Measurements from ENCODE around the gene NRAP. TPM values are rescaled to one million over a fixed set of nuclear protein-coding genes. Genes with fewer than 3 reads are reported as not detected.

Gene NRAP
- total RNA-seq, 4 donors from 2014 or later = 0.07 to 0.37 TPM; not detected in 2

DNA sequence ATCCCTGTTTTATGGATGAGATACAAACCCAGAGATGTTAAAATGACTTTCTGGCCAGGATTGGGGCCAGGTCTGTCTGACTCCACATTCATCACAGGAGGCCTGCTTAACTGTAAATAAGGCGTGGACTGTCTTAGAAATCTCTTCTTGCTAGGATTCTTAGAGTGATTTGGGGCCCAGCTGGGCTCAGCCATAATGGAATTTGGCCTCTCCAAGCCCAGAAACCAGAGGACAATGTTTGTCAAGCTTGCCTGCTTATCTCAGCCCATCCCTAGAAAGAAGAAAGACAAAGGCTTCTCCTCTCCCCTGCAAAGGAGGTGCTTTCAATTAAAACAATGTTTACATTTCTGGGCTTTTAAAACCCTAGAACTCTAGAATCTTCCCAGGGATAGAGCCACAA lies 108.1 kb downstream of the NRAP start:
- H3K27ac ChIP-seq = no peak overlapping the region
- H3K4me1 ChIP-seq = no peaks in the 10 kb centered on the region
- H3K36me3 ChIP-seq = no peaks in the 10 kb centered on the region
- TF ChIP-seq, protein P1, sequence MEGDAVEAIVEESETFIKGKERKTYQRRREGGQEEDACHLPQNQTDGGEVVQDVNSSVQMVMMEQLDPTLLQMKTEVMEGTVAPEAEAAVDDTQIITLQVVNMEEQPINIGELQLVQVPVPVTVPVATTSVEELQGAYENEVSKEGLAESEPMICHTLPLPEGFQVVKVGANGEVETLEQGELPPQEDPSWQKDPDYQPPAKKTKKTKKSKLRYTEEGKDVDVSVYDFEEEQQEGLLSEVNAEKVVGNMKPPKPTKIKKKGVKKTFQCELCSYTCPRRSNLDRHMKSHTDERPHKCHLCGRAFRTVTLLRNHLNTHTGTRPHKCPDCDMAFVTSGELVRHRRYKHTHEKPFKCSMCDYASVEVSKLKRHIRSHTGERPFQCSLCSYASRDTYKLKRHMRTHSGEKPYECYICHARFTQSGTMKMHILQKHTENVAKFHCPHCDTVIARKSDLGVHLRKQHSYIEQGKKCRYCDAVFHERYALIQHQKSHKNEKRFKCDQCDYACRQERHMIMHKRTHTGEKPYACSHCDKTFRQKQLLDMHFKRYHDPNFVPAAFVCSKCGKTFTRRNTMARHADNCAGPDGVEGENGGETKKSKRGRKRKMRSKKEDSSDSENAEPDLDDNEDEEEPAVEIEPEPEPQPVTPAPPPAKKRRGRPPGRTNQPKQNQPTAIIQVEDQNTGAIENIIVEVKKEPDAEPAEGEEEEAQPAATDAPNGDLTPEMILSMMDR (IDR thresholded peaks at IDR 0.05) = no peak
- TF ChIP-seq POLR2A (IDR thresholded peaks at IDR 0.05) = no peak
- no peaks in the 10 kb centered on the region for H3K9me3 ChIP-seq
- no peaks in the 10 kb centered on the region for H3K27me3 ChIP-seq
- DNase-seq = no peak
- intact Hi-C loops (cut with DNase I; ENCODE audit: low total_unique reads) = no loop called here
- no peak overlapping the region for H3K4me3 ChIP-seq

GRCh38 chr10:113555245-113555644 lies 108.6 kb downstream of the NRAP start:
- Histone ChIP-seq H3K27ac (no peak overlapping the region), H3K27me3 (no peaks in the 10 kb centered on the region), H3K36me3 (no peaks in the 10 kb centered on the region), H3K9me3 (no peaks in the 10 kb centered on the region), H3K4me3 (no peak overlapping the region), H3K4me1 (no peaks in the 10 kb centered on the region)
- intact Hi-C loops (cut with DNase I; ENCODE audit: low total_unique reads) = no loop called here
- TF ChIP-seq, protein P1 (IDR thresholded peaks at IDR 0.05) = no peak
- TF ChIP-seq POLR2A (IDR thresholded peaks at IDR 0.05) = no peak
- no peak for DNase-seq

DNA sequence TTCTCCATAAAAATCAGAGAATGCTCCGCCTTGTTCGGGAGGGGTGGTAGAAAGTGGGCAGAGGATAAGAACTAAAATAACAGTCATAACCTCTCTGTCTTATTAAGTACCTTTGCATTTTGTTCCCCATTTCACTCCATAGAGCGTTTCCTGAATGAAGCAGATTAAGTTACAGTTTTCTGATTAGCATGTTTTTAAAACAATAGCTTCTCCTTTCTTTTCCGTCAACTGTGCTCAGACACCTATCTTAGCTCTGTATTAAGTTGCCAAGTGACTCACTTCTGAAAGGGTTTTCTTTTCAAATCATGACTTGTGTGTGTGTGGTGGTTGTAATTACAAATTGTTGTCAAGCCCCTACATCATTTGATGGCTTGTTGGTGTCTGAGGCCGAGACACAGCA lies 109.6 kb downstream of the NRAP start:
- no peak for TF ChIP-seq POLR2A (IDR thresholded peaks at IDR 0.05)
- TF ChIP-seq, protein P1 (IDR thresholded peaks at IDR 0.05) = no peak
- intact Hi-C loops (cut with DNase I; ENCODE audit: low total_unique reads) = no loop called here
- Histone ChIP-seq H3K4me1 (no peaks in the 10 kb centered on the region), H3K4me3 (no peak overlapping the region), H3K36me3 (no peaks in the 10 kb centered on the region), H3K9me3 (no peaks in the 10 kb centered on the region), H3K27ac (no peak overlapping the region), H3K27me3 (no peaks in the 10 kb centered on the region)
- DNase-seq = no peak

GRCh38 chr10:113553149-113553548 lies 110.7 kb downstream of the NRAP start:
- Histone ChIP-seq H3K4me1 (no peaks in the 10 kb centered on the region), H3K27me3 (no peaks in the 10 kb centered on the region), H3K27ac (no peak overlapping the region), H3K4me3 (no peak overlapping the region), H3K9me3 (no peaks in the 10 kb centered on the region), H3K36me3 (no peaks in the 10 kb centered on the region)
- no peak for TF ChIP-seq POLR2A (IDR thresholded peaks at IDR 0.05)
- TF ChIP-seq, protein P1 (IDR thresholded peaks at IDR 0.05) = no peak
- DNase-seq = no peak
- intact Hi-C loops (cut with DNase I; ENCODE audit: low total_unique reads) = no loop called here

DNA sequence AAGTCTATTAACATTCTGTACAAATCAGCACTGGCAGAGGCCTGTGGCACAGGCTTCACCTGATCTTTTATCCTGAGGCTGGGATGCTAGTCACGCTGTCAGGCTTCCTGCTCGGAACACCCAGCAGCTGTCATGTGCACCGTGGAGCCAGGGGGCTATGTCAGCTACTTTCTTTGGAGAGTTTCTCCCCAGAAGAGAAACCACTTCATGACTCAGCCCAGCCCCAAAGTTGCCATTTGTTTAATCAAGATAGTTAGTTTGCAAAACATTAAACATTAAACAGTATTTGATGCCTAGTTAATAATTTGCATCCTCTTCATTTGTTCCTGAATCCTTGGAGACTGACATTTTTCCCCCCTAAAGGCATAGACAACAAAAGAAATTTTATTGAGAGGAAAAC lies 111.1 kb downstream of the NRAP start, which contains the start of gene HABP2:
HABP2 (plus strand) TSS at position 353 of the 400 bp plus-strand sequence. CDS start 69 bp downstream, outside the sequence.
- no peak within 1 kb of the TSS for H3K4me3 ChIP-seq
- intact Hi-C loops (cut with DNase I; ENCODE audit: low total_unique reads) = no loop called here
- DNase-seq = no peak
- no peak for TF ChIP-seq POLR2A (IDR thresholded peaks at IDR 0.05)
- TF ChIP-seq, protein P1 (IDR thresholded peaks at IDR 0.05) = no peak
- H3K36me3 ChIP-seq = no peaks in the 10 kb centered on the region
- no peaks in the 10 kb centered on the region for H3K9me3 ChIP-seq
- no peak within 1 kb of the TSS for H3K27ac ChIP-seq
- H3K4me1 ChIP-seq = no peaks in the 10 kb centered on the region
- no peaks in the 10 kb centered on the region for H3K27me3 ChIP-seq
